ENCODE data around the gene KRT1. TPM values are rescaled to one million over a fixed set of nuclear protein-coding genes. Genes with fewer than 3 reads are reported as not detected.
"Not testable (repeated sequence)": the region's sequence is repeated elsewhere in the genome, so short reads cannot be mapped to it uniquely, and the experiment has no call there.

KRT1 gene
- total RNA-seq, 2 experiments from 2014 or later = 0.33 to 0.60 TPM

DNA sequence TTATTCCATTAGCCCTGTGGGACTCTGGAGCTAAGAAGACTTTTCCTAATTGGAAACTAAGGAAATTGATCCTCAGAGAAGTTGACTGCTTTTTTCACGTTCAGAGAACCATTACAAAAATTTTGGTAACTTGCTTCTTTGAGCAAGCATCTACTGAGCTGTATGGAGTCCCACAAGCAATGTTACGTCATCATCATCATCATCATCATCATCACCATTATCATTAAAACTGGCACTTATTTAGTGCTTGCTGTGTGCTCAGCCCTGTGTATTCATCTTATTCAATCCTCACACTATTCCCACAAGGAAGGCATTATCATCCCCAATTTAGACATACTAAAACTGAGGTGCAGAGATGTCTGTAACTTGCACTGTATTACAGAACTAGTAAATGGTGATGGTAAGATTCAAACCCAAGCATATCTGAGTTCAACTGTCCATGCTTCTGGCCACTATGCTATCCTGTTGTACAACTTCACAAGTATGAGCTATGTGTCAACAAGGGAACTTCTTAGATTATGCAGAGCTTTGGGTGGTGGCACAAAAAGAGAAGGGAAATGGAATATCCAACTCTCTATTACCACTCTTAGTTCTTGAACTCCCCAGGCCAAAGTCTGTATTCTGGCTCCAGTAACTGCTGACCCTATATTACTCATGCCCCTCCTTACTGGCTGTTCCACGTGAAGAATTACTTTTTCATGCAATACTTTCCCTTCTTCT lies 6.3 kb downstream of the KRT1 start:
- ChIA-PET CTCF (interaction anchor here (0.6 to 1.4 kb wide), 2 partner anchors 8 to 194 kb away, joined by 3 to 5 read pairs; no protein-coding TSS in a partner anchor), POLR2A (no interaction called here)
- no peak overlapping the region for H3K27ac Mint-ChIP-seq
- peaks cover 6% of the 10 kb centered on the region for H3K4me1 Mint-ChIP-seq
- DNase-seq = no peak
- H3K36me3 Mint-ChIP-seq (ENCODE audit: low read depth) = no peaks in the 10 kb centered on the region
- no peaks in the 10 kb centered on the region for H3K9me3 Mint-ChIP-seq
- no peak overlapping the region for H3K4me3 Mint-ChIP-seq
- H3K27me3 Mint-ChIP-seq = peaks cover 16% of the 10 kb centered on the region

DNA sequence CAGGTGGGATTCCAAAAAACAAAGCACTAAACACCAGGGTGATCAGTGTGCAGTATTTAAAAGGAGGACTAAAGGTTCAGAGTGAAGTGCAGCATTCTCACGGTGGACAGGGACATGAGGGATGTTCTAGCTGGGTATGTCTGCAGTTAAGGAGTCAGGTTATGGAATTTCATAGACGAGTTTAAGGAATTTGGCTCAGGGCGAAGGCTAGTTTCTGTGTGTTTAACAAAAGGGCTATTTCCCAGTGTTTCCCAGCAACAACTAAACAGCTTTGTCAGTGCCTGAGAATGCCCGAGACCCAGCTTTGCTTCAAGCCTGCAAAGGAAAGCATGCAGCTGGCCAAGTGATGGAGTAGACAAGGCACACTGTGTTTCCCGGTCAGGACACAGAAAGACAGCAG lies 7.0 kb downstream of the KRT1 start:
- POLR2A ChIA-PET = no interaction called here
- Mint-ChIP-seq H3K4me3 (no peak overlapping the region), H3K27me3 (peaks cover 11% of the 10 kb centered on the region), H3K36me3 (ENCODE audit: low read depth) (no peaks in the 10 kb centered on the region), H3K4me1 (peaks cover 6% of the 10 kb centered on the region), H3K27ac (no peak overlapping the region), H3K9me3 (no peaks in the 10 kb centered on the region)
- no peak for DNase-seq
- CTCF ChIA-PET = no interaction called here

- ChIA-PET POLR2A (no interaction called here), CTCF (no interaction called here)
- H3K27ac Mint-ChIP-seq = no peak overlapping the region
Measured at GRCh38 chr12:52672321-52672933, 7.8 kb downstream of the KRT1 start.

GRCh38 chr12:52670961-52671360 lies 9.2 kb downstream of the KRT1 start:
- CTCF ChIA-PET = no interaction called here
- Mint-ChIP-seq H3K36me3 (ENCODE audit: low read depth) (no peaks in the 10 kb centered on the region), H3K27me3 (peaks cover 11% of the 10 kb centered on the region)

More at GRCh38 chr12:52672321-52672933, 7.8 kb downstream of the KRT1 start:
- H3K4me1 Mint-ChIP-seq = peaks cover 5% of the 10 kb centered on the region
- no peaks in the 10 kb centered on the region for H3K36me3 Mint-ChIP-seq (ENCODE audit: low read depth)
- H3K27me3 Mint-ChIP-seq = peaks cover 8% of the 10 kb centered on the region
- DNase-seq = no peak
- H3K4me3 Mint-ChIP-seq = no peak overlapping the region
- no peaks in the 10 kb centered on the region for H3K9me3 Mint-ChIP-seq

DNA sequence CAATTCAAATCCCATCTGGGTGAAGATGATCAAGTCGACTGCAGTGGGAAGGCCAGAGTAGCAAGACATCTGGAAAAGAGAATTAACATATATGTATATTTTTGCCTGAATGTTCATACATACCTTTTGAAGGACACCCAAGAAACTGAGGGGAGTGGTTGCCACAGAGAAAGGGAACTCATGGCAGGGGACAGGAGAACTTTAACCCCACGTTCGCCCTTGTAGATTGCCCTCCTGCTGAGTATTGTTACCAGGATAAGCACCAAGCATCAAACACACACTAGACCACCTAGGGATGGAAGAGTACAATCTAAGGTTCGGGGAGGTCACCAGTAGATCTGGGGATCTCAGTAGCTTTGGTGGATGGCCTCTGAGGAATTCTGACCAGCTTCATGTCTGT lies 9.7 kb downstream of the KRT1 start:
- Mint-ChIP-seq H3K36me3 (ENCODE audit: low read depth) (no peaks in the 10 kb centered on the region), H3K9me3 (no peaks in the 10 kb centered on the region), H3K4me1 (no peaks in the 10 kb centered on the region), H3K4me3 (no peak overlapping the region), H3K27ac (no peak overlapping the region), H3K27me3 (peaks cover 11% of the 10 kb centered on the region)
- ChIA-PET CTCF (no interaction called here), POLR2A (no interaction called here)
- no peak for DNase-seq

More at GRCh38 chr12:52670961-52671360, 9.2 kb downstream of the KRT1 start:
- POLR2A ChIA-PET = no interaction called here
- Mint-ChIP-seq H3K27ac (no peak overlapping the region), H3K4me1 (no peaks in the 10 kb centered on the region), H3K9me3 (no peaks in the 10 kb centered on the region), H3K4me3 (no peak overlapping the region)
- no peak for DNase-seq

GRCh38 chr12:52669941-52670340 lies 10.3 kb downstream of the KRT1 start:
- H3K4me3 Mint-ChIP-seq; DNase-seq; CTCF ChIA-PET; H3K36me3 Mint-ChIP-seq (ENCODE audit: low read depth); H3K4me1 Mint-ChIP-seq; H3K27ac Mint-ChIP-seq; POLR2A ChIA-PET; H3K9me3 Mint-ChIP-seq: not testable (repeated sequence)
- peaks cover 11% of the 10 kb centered on the region for H3K27me3 Mint-ChIP-seq

GRCh38 chr12:52669426-52669825 lies 10.8 kb downstream of the KRT1 start:
- no peaks in the 10 kb centered on the region for H3K9me3 Mint-ChIP-seq
- H3K27me3 Mint-ChIP-seq = peaks cover 11% of the 10 kb centered on the region
- no peak overlapping the region for H3K4me3 Mint-ChIP-seq
- H3K4me1 Mint-ChIP-seq = no peaks in the 10 kb centered on the region
- H3K27ac Mint-ChIP-seq = no peak overlapping the region
- POLR2A ChIA-PET = no interaction called here
- no peak for DNase-seq
- CTCF ChIA-PET = no interaction called here
- no peaks in the 10 kb centered on the region for H3K36me3 Mint-ChIP-seq (ENCODE audit: low read depth)

GRCh38 chr12:52667931-52668330 lies 12.3 kb downstream of the KRT1 start:
- H3K9me3 Mint-ChIP-seq = no peaks in the 10 kb centered on the region

DNA sequence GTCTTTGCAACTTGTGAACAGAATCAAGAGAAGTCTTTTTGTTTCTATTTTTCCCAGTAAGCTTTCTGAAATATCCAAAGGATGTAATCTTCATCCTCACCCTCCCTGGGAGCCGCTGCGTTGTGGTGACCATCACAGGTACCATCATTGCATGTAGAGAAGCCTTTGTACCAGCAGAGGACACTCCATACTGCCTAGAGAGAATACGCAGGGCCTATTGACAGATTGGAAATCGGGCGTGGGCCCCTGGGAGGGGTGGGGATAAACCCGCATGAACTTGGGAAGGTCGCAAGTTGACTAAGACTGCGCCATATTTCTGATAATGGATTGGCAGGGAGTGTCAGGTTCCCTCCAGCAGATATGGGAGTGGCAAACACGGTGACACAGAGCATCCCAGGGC lies 12.7 kb downstream of the KRT1 start:
- DNase-seq = no peak
- POLR2A ChIA-PET = no interaction called here
- CTCF ChIA-PET = no interaction called here
- Mint-ChIP-seq H3K36me3 (ENCODE audit: low read depth) (no peaks in the 10 kb centered on the region), H3K27ac (no peak overlapping the region), H3K4me1 (peaks cover 5% of the 10 kb centered on the region), H3K4me3 (no peak overlapping the region), H3K27me3 (peaks cover 13% of the 10 kb centered on the region), H3K9me3 (no peaks in the 10 kb centered on the region)

More at GRCh38 chr12:52667931-52668330, 12.3 kb downstream of the KRT1 start:
- peaks cover under 1% of the 10 kb centered on the region for H3K4me1 Mint-ChIP-seq
- ChIA-PET CTCF (no interaction called here), POLR2A (no interaction called here)
- DNase-seq = no peak
- H3K27me3 Mint-ChIP-seq = peaks cover 13% of the 10 kb centered on the region
- no peaks in the 10 kb centered on the region for H3K36me3 Mint-ChIP-seq (ENCODE audit: low read depth)
- no peak overlapping the region for H3K27ac Mint-ChIP-seq
- H3K4me3 Mint-ChIP-seq = no peak overlapping the region

GRCh38 chr12:52666471-52666870 lies 13.7 kb downstream of the KRT1 start:
- POLR2A ChIA-PET = no interaction called here

DNA sequence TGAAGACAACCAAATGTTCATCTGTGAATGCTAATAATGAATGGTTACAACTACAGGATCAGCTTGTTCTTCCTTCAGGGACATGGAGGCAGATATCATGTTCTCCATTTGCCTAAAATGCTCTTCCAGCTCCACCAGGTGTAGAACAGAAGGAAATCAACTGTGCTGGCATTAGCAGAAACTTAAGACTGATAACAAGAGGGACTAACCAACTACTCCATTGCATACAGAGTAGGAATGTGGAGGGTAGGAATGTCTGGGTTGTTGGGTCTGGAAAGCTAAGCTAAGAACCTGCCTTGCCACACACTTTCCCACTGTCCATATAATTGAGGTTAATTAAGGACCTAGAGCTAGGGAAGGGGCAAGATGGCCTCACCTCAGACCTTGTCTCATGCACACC lies 16.8 kb downstream of the KRT1 start:
- peaks cover 15% of the 10 kb centered on the region for H3K27me3 Mint-ChIP-seq
- DNase-seq = no peak
- CTCF ChIA-PET = interaction anchor here (1.7 kb wide), 1 partner anchor 15 kb away, joined by 7 read pairs; no protein-coding TSS in a partner anchor
- H3K9me3 Mint-ChIP-seq = no peaks in the 10 kb centered on the region
- no peak overlapping the region for H3K27ac Mint-ChIP-seq
- POLR2A ChIA-PET = no interaction called here
- no peaks in the 10 kb centered on the region for H3K36me3 Mint-ChIP-seq (ENCODE audit: low read depth)
- no peak overlapping the region for H3K4me3 Mint-ChIP-seq
- H3K4me1 Mint-ChIP-seq = peaks cover 12% of the 10 kb centered on the region

More at GRCh38 chr12:52666471-52666870, 13.7 kb downstream of the KRT1 start:
- Mint-ChIP-seq H3K4me3 (no peak overlapping the region), H3K9me3 (no peaks in the 10 kb centered on the region), H3K27me3 (peaks cover 13% of the 10 kb centered on the region), H3K4me1 (peaks cover 12% of the 10 kb centered on the region), H3K27ac (no peak overlapping the region), H3K36me3 (ENCODE audit: low read depth) (no peaks in the 10 kb centered on the region)
- no peak for DNase-seq
- CTCF ChIA-PET = interaction anchor here (0.8 kb wide), 1 partner anchor 12 kb away, joined by 3 read pairs; no protein-coding TSS in a partner anchor

- peaks cover 12% of the 10 kb centered on the region for H3K4me1 Mint-ChIP-seq
- DNase-seq = no peak
- CTCF ChIA-PET = interaction anchor here (0.9 to 1.7 kb wide), 2 partner anchors 12 to 14 kb away, joined by 3 to 7 read pairs; no protein-coding TSS in a partner anchor
- POLR2A ChIA-PET = no interaction called here
- H3K4me3 Mint-ChIP-seq = no peak overlapping the region
- H3K9me3 Mint-ChIP-seq = no peaks in the 10 kb centered on the region
- H3K36me3 Mint-ChIP-seq (ENCODE audit: low read depth) = no peaks in the 10 kb centered on the region
- no peak overlapping the region for H3K27ac Mint-ChIP-seq
- peaks cover 20% of the 10 kb centered on the region for H3K27me3 Mint-ChIP-seq
Measured at GRCh38 chr12:52662918-52663229, 17.3 kb downstream of the KRT1 start.

DNA sequence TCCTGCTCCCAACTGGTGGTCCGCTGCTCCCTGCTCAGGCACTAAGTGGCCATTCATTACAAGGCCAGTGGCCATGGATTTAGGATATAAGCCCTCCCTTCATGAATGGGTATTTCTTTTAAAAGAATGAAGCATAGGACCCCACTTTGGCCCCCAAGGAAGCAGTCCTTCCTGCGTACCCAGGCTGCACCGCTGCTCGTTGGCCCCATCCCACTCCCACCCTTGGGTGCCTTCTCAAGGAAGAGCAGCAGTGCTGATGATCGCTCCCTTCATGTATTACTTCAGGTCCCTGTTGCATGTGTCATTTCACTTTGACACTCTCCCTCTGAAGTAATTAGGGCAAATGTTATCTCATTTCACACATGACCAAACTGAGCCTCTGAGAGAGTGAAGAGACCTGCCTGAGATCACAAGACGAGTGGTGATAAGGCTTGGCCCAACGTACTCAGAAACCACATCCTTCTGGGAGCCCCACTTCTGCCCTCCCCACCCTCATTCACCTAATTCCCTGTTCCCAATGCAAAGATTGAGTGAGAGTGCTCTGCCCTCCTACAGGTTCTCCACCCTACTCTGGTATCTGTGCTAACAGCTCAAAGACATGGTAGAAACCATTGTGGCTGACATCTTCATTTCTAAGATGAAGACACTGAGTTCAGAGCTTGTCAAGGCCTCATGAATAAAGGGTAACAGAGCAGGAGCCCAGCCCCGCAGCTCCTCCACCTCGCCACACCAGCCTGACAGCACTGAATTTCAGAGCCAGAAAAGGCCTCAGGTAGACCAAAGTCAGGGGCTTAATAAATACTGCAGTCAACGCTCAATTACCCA lies 17.9 kb downstream of the KRT1 start:
- POLR2A ChIA-PET = no interaction called here
- no peak for DNase-seq
- Mint-ChIP-seq H3K36me3 (ENCODE audit: low read depth) (no peaks in the 10 kb centered on the region), H3K4me1 (peaks cover 12% of the 10 kb centered on the region), H3K27me3 (peaks cover 23% of the 10 kb centered on the region), H3K4me3 (no peak overlapping the region), H3K27ac (no peak overlapping the region), H3K9me3 (no peaks in the 10 kb centered on the region)
- CTCF ChIA-PET = interaction anchor here (0.9 kb wide), 1 partner anchor 13 kb away, joined by 3 read pairs; no protein-coding TSS in a partner anchor

Data from activated CD4-positive, alpha-beta T cell treated with anti-CD3 and anti-CD28 coated beads, Interleukin-2, amount 10 ng/mL, durations not matched to agents 7 days and 5 days (primary cell).